Heart left ventricle (tissue), 16 donors: Measurements from ENCODE around the gene RAB3GAP1. TPM values are rescaled to one million over a fixed set of nuclear protein-coding genes. Genes with fewer than 3 reads are reported as not detected.

ENCODE experiments used
- ATAC-seq, 4 donors: fragments of 200-7000 bp; cut with Tn5 transposase; one replicate each; pipeline ENCODE4 v1.9.1; 2020 to 2022; ENCODE audit warnings: moderate library complexity in 4 of 4, mild to moderate bottlenecking in 3 of 4, moderate number of reproducible peaks in 1 of 4
- DNase-seq, 5 donors: peaks; one replicate each; pipeline ENCODE4 v3.0.0-alpha.2; 2020
- H3K27ac ChIP-seq, 12 donors: fragments of 200-600 bp; sonication (generic) in 4 of 12; one replicate each; pipeline versions ENCODE4 v1.5.0 to v1.8.0; 2016 to 2022; ENCODE audit warnings: mild to moderate bottlenecking in 2 of 12
- H3K27me3 ChIP-seq, 9 donors: fragments of 200-600 bp; sonication (generic) in 2 of 9; one replicate each; pipeline versions ENCODE4 v1.5.1 to v1.8.0; 2016 to 2022; ENCODE audit warnings: mild to moderate bottlenecking in 3 of 9
- H3K36me3 ChIP-seq, 9 donors: fragments of 200-600 bp; sonication (generic) in 2 of 9; one replicate each; pipeline versions ENCODE4 v1.5.0 to v1.8.0; 2018 to 2022; ENCODE audit warnings: mild to moderate bottlenecking in 2 of 9
- H3K4me1 ChIP-seq, 12 donors: fragments of 200-600 bp; sonication (generic) in 4 of 12; one replicate each; pipeline versions ENCODE4 v1.5.0 to v1.8.0; 2016 to 2022; ENCODE audit warnings: mild to moderate bottlenecking in 3 of 12
- H3K4me3 ChIP-seq, 12 donors: fragments of 200-600 bp; sonication (generic) in 4 of 12; one replicate each; pipeline versions ENCODE4 v1.5.0 to v1.8.0; 2017 to 2022; ENCODE audit warnings: mild to moderate bottlenecking in 9 of 12, moderate library complexity in 4 of 12
- H3K9me3 ChIP-seq, 12 donors: fragments of 200-600 bp; sonication (generic) in 4 of 12; one replicate each; pipeline versions ENCODE4 v1.5.0 to v1.8.0; 2016 to 2022; ENCODE audit warnings: mild to moderate bottlenecking in 1 of 12
- CTCF ChIP-seq, 12 donors: fragments of 200-600 bp; sonication (generic) in 4 of 12; IDR thresholded peaks; one replicate each; pipeline versions ENCODE4 v1.5.0 to v1.8.0; 2018 to 2022; ENCODE audit warnings: antibody characterized with exemption in 12 of 12, mild to moderate bottlenecking in 5 of 12
- POLR2A ChIP-seq, 2 donors: fragments of 450-650 bp; IDR thresholded peaks; one replicate each; pipeline ENCODE4 v1.6.1; 2017; ENCODE audit warnings: antibody characterized with exemption in 2 of 2, mild to moderate bottlenecking in 2 of 2, moderate library complexity in 2 of 2
- WGBS, 4 donors: extraction: QIAGEN DNeasy Blood & Tissue Kit in 2 of 4; methylation state at CpG; one replicate each; pipeline versions ENCODE4 v1.1.5 to v1.1.7; 2013 to 2018; 5-methylcytosine and 5-hydroxymethylcytosine counted together
- intact Hi-C, 10 donors: fragments of 100-400 bp; cut with DNase I; formaldehyde crosslinking; loops; one replicate each; pipeline versions ENCODE4 v1.11.1 to v1.14.2; 2022
- polyA plus RNA-seq, 2 donors: library from polyadenylated mRNA; stranded (reverse); fragments of 200-250 nt; gene quantifications; one replicate each; pipeline ENCODE4 v1.2.3, GENCODE V29; 2013
- total RNA-seq, 9 donors: library from RNA; depleted of rRNA in 2 of 9; stranded (reverse); fragments of >200 nt in 2 of 9; fragmentation: NEBNext Ultra II Directional in 3 of 9; extraction: Animal tissue kit (Norgen Biotek cat#: 25700) in 3 of 9; gene quantifications; one replicate each; pipeline versions ENCODE4 v1.1.0 to v1.2.4, GENCODE V29; 2016 to 2023
- donor health status: ischemic (EF 13 %, LVEDD 7.1; RV severe dilation, severe dysfunction).
- donor health status: healthy with polysubstance abuse.
- donor health status: DM: no; HTN: yes; CAD: no.
- donor health status: DM: no; HTN: no; CAD: no.
- donor health status: ischemic (EF 25% LVEDD 6.9; RV normal size, moderate dysfunction).
- donor health status: ischemic (EF 25% LVEDD 5.7; RV mildly dilated, moderate dysfunction).
- donor health status: healthy.
- donor health status: DM: yes; HTN: yes; CAD: no.
- donor health status: ischemic (EF 35%, LVEDD 5.7; RV mildly dilated, moderate dysfunction).
- donor health status: nonischemic (EF 11% LVEDD 7.7; RV severe dilation, severe dysfunction).
- donor health status: DM: yes; HTN: yes; CAD: no.
- donor health status: PGD.
- donor health status: ischemic (EF 29% LVEDD 5.4; RV normal size, mild dysfunction).
- donor health status: nonischemic (EF 23%, LVEDD 6.1; RV moderate dilation, normal function).

Gene RAB3GAP1
- total and polyA plus RNA-seq, 11 donors = 16.7 to 63.6 (median 47.2) TPM

- Histone ChIP-seq H3K27me3 (no peaks in the 10 kb centered on the region), H3K4me1 (no peaks in the 10 kb centered on the region), H3K9me3 (peaks cover 0 to 15% (median 0%) of the 10 kb centered on the region in 12 donors), H3K4me3 (no peak overlapping the region), H3K36me3 (peaks cover 0 to 32% (median 7%) of the 10 kb centered on the region in 9 donors), H3K27ac (no peak overlapping the region)
- intact Hi-C loops = no loop called here
- DNase-seq (no peak), ATAC-seq (no peak)
- TF ChIP-seq CTCF (IDR thresholded peaks at IDR 0.05) = no peak
- TF ChIP-seq POLR2A (IDR thresholded peaks at IDR 0.05) = no peak
- 88 to 98% (median 95%) methylated on average over 1 of the region's 1 CpG for WGBS, 4 donors
Measured at GRCh38 chr2:135179689-135180088, 127.6 kb downstream of the RAB3GAP1 start.

GRCh38 chr2:135182190-135182589, 130.1 kb downstream of the RAB3GAP1 start:
- Histone ChIP-seq H3K4me3 (no peak overlapping the region), H3K4me1 (peaks cover 0 to 3% (median 0%) of the 10 kb centered on the region in 12 donors), H3K27me3 (no peaks in the 10 kb centered on the region), H3K9me3 (peaks cover 0 to 9% (median 0%) of the 10 kb centered on the region in 12 donors), H3K27ac (no peak overlapping the region), H3K36me3 (peaks cover 0 to 9% (median 0%) of the 10 kb centered on the region in 9 donors)
- intact Hi-C loops = no loop called here
- TF ChIP-seq CTCF (IDR thresholded peaks at IDR 0.05) = no peak
- no peak for TF ChIP-seq POLR2A (IDR thresholded peaks at IDR 0.05)
- ATAC-seq = no peak
- 74 to 87% (median 76%) methylated on average over 8 of the region's 8 CpGs for WGBS, 4 donors
- no peak for DNase-seq

GRCh38 chr2:135182601-135183000, 130.5 kb downstream of the RAB3GAP1 start:
- H3K9me3 ChIP-seq = peaks cover 0 to 5% (median 0%) of the 10 kb centered on the region in 12 donors
- no peaks in the 10 kb centered on the region for H3K27me3 ChIP-seq
- ATAC-seq (no peak), DNase-seq (no peak)
- intact Hi-C loops = no loop called here
- WGBS, 4 donors = 71 to 79% (median 76%) methylated on average over 3 of the region's 3 CpGs
- TF ChIP-seq CTCF (IDR thresholded peaks at IDR 0.05) = no peak
- no peak for TF ChIP-seq POLR2A (IDR thresholded peaks at IDR 0.05)
- peaks cover 0 to 5% (median 0%) of the 10 kb centered on the region in 9 donors for H3K36me3 ChIP-seq
- peaks cover 0 to 3% (median 0%) of the 10 kb centered on the region in 12 donors for H3K4me1 ChIP-seq
- no peak overlapping the region for H3K27ac ChIP-seq
- no peak overlapping the region for H3K4me3 ChIP-seq

- H3K4me3 ChIP-seq = no peak overlapping the region
- no peak for ATAC-seq
- peaks cover 0 to 6% (median 0%) of the 10 kb centered on the region in 12 donors for H3K9me3 ChIP-seq
- TF ChIP-seq CTCF (IDR thresholded peaks at IDR 0.05) (no peak), POLR2A (IDR thresholded peaks at IDR 0.05) (no peak)
- intact Hi-C loops = no loop called here
- peaks cover 0 to 3% (median 0%) of the 10 kb centered on the region in 12 donors for H3K4me1 ChIP-seq
- peaks cover 0 to 4% (median 0%) of the 10 kb centered on the region in 9 donors for H3K36me3 ChIP-seq
- DNase-seq = no peak
- 87 to 100% (median 90%) methylated on average over 1 of the region's 1 CpG for WGBS, 4 donors
- H3K27ac ChIP-seq = no peak overlapping the region
- H3K27me3 ChIP-seq = no peaks in the 10 kb centered on the region
Measured at GRCh38 chr2:135183822-135184221, 131.7 kb downstream of the RAB3GAP1 start.
